Embryonic facial prominence (tissue), 1 donor: ENCODE data around the gene FOXN1.

Source experiments
- DNase-seq: peaks from one replicate; pipeline ENCODE4 v3.0.0-alpha.2; 2016; ENCODE audit errors: extremely low spot score

Gene FOXN1

GRCh38 chr17:28478712-28479615 is 27.2 kb upstream of the FOXN1 start:
- DNase-seq = no peak

- DNase-seq = no peak
These were observed 25.9 kb upstream of the FOXN1 start for GRCh38 chr17:28480278-28480677.

- no peak for DNase-seq
These were observed 25.2 kb upstream of the FOXN1 start for GRCh38 chr17:28480799-28481571.

- no peak for DNase-seq
These were observed 23.5 kb upstream of the FOXN1 start for GRCh38 chr17:28482551-28483199.

GRCh38 chr17:28484296-28484695 is 21.9 kb upstream of the FOXN1 start:
- DNase-seq = no peak

- no peak for DNase-seq
These were observed 21.1 kb upstream of the FOXN1 start for GRCh38 chr17:28485049-28485448.

- no peak for DNase-seq
These were observed 18.1 kb upstream of the FOXN1 start for GRCh38 chr17:28487881-28488532.

- no peak for DNase-seq
These were observed 17.4 kb upstream of the FOXN1 start for GRCh38 chr17:28488533-28489276.

- no peak for DNase-seq
These were observed 14.9 kb upstream of the FOXN1 start for GRCh38 chr17:28491286-28491685.

GRCh38 chr17:28491860-28492259 is 14.3 kb upstream of the FOXN1 start:
- DNase-seq = no peak

- DNase-seq = no peak
These were observed 13.5 kb upstream of the FOXN1 start for GRCh38 chr17:28492352-28493310.

- DNase-seq = no peak
These were observed 12.7 kb upstream of the FOXN1 start for GRCh38 chr17:28493460-28493859.

- no peak for DNase-seq
These were observed 11.5 kb upstream of the FOXN1 start for GRCh38 chr17:28494445-28495188.

GRCh38 chr17:28495635-28496034 is 10.5 kb upstream of the FOXN1 start:
- DNase-seq = no peak

GRCh38 chr17:28497931-28498330 is 8.2 kb upstream of the FOXN1 start:
- no peak for DNase-seq

GRCh38 chr17:28498652-28499363 is 7.3 kb upstream of the FOXN1 start:
- no peak for DNase-seq

GRCh38 chr17:28499364-28499664 is 6.8 kb upstream of the FOXN1 start:
- DNase-seq = no peak

GRCh38 chr17:28499684-28500357 is 6.3 kb upstream of the FOXN1 start:
- DNase-seq = no peak
